Activated CD4-positive, alpha-beta T cell treated with anti-CD3 and anti-CD28 coated beads for 36 hours (primary cell): Measurements from ENCODE around the gene PDZD4. TPM values are rescaled to one million over a fixed set of nuclear protein-coding genes. Genes with fewer than 3 reads are reported as not detected.
A peak's percentile ranks its signal among the peaks of the same experiment; 100 is the strongest.
"Not testable (repeated sequence)": the region's sequence is repeated elsewhere in the genome, so short reads cannot be mapped to it uniquely, and the experiment has no call there.

Source experiments
- ATAC-seq: fragments of 200-7000 bp; cut with Tn5 transposase; one replicate; pipeline ENCODE4 v1.10.0; 2021; ENCODE audit warnings: mild to moderate bottlenecking, moderate library complexity
- CTCF ChIA-PET: fragments of 350-600 bp; sonication (Branson Sonifier 250); formaldehyde crosslinking; loops from one replicate; lab custom pipeline; 2021; ENCODE audit warnings: antibody characterized with exemption; lab: Charles Lee
- POLR2A ChIA-PET: fragments of 350-600 bp; sonication (Branson Sonifier 250); formaldehyde crosslinking; loops from one replicate; lab custom pipeline; 2021; ENCODE audit warnings: antibody characterized with exemption, inconsistent platforms; lab: Charles Lee
- DNase-seq: peaks from one replicate; pipeline ENCODE4 v3.0.0-alpha.2; 2020
- H3K27ac Mint-ChIP-seq: one replicate; pipeline ENCODE4 v1.8.0; 2021; ENCODE audit warnings: mixed read lengths
- H3K27me3 Mint-ChIP-seq: one replicate; pipeline ENCODE4 v1.8.0; 2021; ENCODE audit warnings: mixed read lengths
- H3K36me3 Mint-ChIP-seq: one replicate; pipeline ENCODE4 v1.8.0; 2021; ENCODE audit warnings: low read depth, mixed read lengths
- H3K4me1 Mint-ChIP-seq: one replicate; pipeline ENCODE4 v1.8.0; 2021; ENCODE audit warnings: mixed read lengths
- H3K4me3 Mint-ChIP-seq: one replicate; pipeline ENCODE4 v1.8.0; 2021; ENCODE audit warnings: mild to moderate bottlenecking, moderate library complexity, mixed read lengths
- H3K9me3 Mint-ChIP-seq: one replicate; pipeline ENCODE4 v1.8.0; 2021; ENCODE audit warnings: low read depth, mixed read lengths
- intact Hi-C, 2 experiments: fragments of 100-400 bp; cut with DNase I in 1 of 2; cut with micrococcal nuclease in 1 of 2; formaldehyde crosslinking; loops; one replicate each; pipeline versions ENCODE4 v1.14.2 to v1.15.1; 2022 to 2024; cut with DNase I, micrococcal nuclease
- total RNA-seq, 2 experiments: library from RNA; stranded (reverse); gene quantifications; one replicate each; pipeline ENCODE4 v1.2.3, GENCODE V29; 2021

Gene PDZD4
- total RNA-seq, 2 experiments from 2014 or later, result 2.4 to 4.3 TPM

GRCh38 chrX:153818064-153818463 is 12.3 kb downstream of the PDZD4 start:
- H3K4me3 Mint-ChIP-seq, DNase-seq, H3K36me3 Mint-ChIP-seq, H3K27me3 Mint-ChIP-seq, POLR2A ChIA-PET, H3K27ac Mint-ChIP-seq, H3K9me3 Mint-ChIP-seq, ATAC-seq: not testable (repeated sequence)
- intact Hi-C loops, result loop anchor here in 1 of 2 experiments (5.0 kb wide), 2 partner anchors 51 to 69 kb away; partner anchors contain the start of gene L1CAM
- CTCF ChIA-PET, result interaction anchor here (0.7 kb wide), 1 partner anchor 24 kb away, joined by 3 read pairs; the partner anchor contains the start of genes IDH3G and SSR4
- H3K4me1 Mint-ChIP-seq, result peaks cover 44% of the 10 kb centered on the region

- CTCF ChIA-PET, result interaction anchor here (0.7 kb wide), 1 partner anchor 50 kb away, joined by 3 read pairs; no protein-coding TSS in a partner anchor
- intact Hi-C loops, result loop anchor here in 1 of 2 experiments (5.0 kb wide), 2 partner anchors 50 to 70 kb away; partner anchors contain the start of gene L1CAM
- POLR2A ChIA-PET, result no interaction called here
- DNase-seq (peak; percentile 68), ATAC-seq (peak; percentile 61)
- no peak overlapping the region for H3K4me3 Mint-ChIP-seq
- peaks cover 37% of the 10 kb centered on the region for H3K4me1 Mint-ChIP-seq
- H3K27ac Mint-ChIP-seq, result no peak overlapping the region
- H3K9me3 Mint-ChIP-seq, result no peaks in the 10 kb centered on the region
- H3K27me3 Mint-ChIP-seq, result no peaks in the 10 kb centered on the region
- H3K36me3 Mint-ChIP-seq, result no peaks in the 10 kb centered on the region
These were observed 13.3 kb downstream of the PDZD4 start for GRCh38 chrX:153816831-153817690.

- Mint-ChIP-seq H3K36me3 (no peaks in the 10 kb centered on the region), H3K27me3 (no peaks in the 10 kb centered on the region), H3K4me1 (peaks cover 21% of the 10 kb centered on the region), H3K4me3 (no peak overlapping the region), H3K9me3 (no peaks in the 10 kb centered on the region), H3K27ac (no peak overlapping the region)
- ATAC-seq, result no peak
- intact Hi-C loops, result loop anchor here in 1 of 2 experiments (5.0 kb wide), 2 partner anchors 47 to 73 kb away; partner anchors contain the start of gene L1CAM
- no peak for DNase-seq
- ChIA-PET POLR2A (interaction anchor here (0.6 kb wide), 1 partner anchor 712 kb away, joined by 5 read pairs; no protein-coding TSS in a partner anchor), CTCF (interaction anchor here (0.7 kb wide), 1 partner anchor 165 kb away, joined by 3 read pairs; no protein-coding TSS in a partner anchor)
These were observed 15.6 kb downstream of the PDZD4 start for GRCh38 chrX:153814591-153815315.

GRCh38 chrX:153813161-153813560 is 17.2 kb downstream of the PDZD4 start:
- H3K4me3 Mint-ChIP-seq, result no peak overlapping the region
- no peaks in the 10 kb centered on the region for H3K9me3 Mint-ChIP-seq
- H3K27ac Mint-ChIP-seq, result no peak overlapping the region
- no peaks in the 10 kb centered on the region for H3K36me3 Mint-ChIP-seq
- ATAC-seq, result no peak
- peaks cover 21% of the 10 kb centered on the region for H3K4me1 Mint-ChIP-seq
- no peak for DNase-seq
- POLR2A ChIA-PET, result no interaction called here
- no peaks in the 10 kb centered on the region for H3K27me3 Mint-ChIP-seq
- intact Hi-C loops, result no loop called here
- CTCF ChIA-PET, result no interaction called here

- H3K4me3 Mint-ChIP-seq, result no peak overlapping the region
- DNase-seq (no peak), ATAC-seq (no peak)
- no peak overlapping the region for H3K27ac Mint-ChIP-seq
- ChIA-PET POLR2A (no interaction called here), CTCF (interaction anchor here (0.5 kb wide), 1 partner anchor 13 kb away, joined by 3 read pairs; no protein-coding TSS in a partner anchor)
- no peaks in the 10 kb centered on the region for H3K36me3 Mint-ChIP-seq
- no peaks in the 10 kb centered on the region for H3K27me3 Mint-ChIP-seq
- H3K4me1 Mint-ChIP-seq, result peaks cover 18% of the 10 kb centered on the region
- intact Hi-C loops, result no loop called here
- no peaks in the 10 kb centered on the region for H3K9me3 Mint-ChIP-seq
These were observed 18.1 kb downstream of the PDZD4 start for GRCh38 chrX:153812220-153812619.

- ChIA-PET POLR2A (no interaction called here), CTCF (no interaction called here)
- Mint-ChIP-seq H3K9me3 (no peaks in the 10 kb centered on the region), H3K4me1 (no peaks in the 10 kb centered on the region), H3K27ac (no peak overlapping the region), H3K27me3 (no peaks in the 10 kb centered on the region), H3K4me3 (no peak overlapping the region), H3K36me3 (no peaks in the 10 kb centered on the region)
- intact Hi-C loops, result no loop called here
- ATAC-seq, result no peak
- DNase-seq, result no peak
These were observed 22.4 kb downstream of the PDZD4 start for GRCh38 chrX:153807976-153808375.

- ATAC-seq, result no peak
- H3K4me1 Mint-ChIP-seq, result no peaks in the 10 kb centered on the region
- CTCF ChIA-PET, result no interaction called here
- H3K9me3 Mint-ChIP-seq, result no peaks in the 10 kb centered on the region
- H3K27ac Mint-ChIP-seq, result no peak overlapping the region
- POLR2A ChIA-PET, result no interaction called here
- H3K4me3 Mint-ChIP-seq, result no peak overlapping the region
- H3K36me3 Mint-ChIP-seq, result no peaks in the 10 kb centered on the region
- intact Hi-C loops, result no loop called here
- no peaks in the 10 kb centered on the region for H3K27me3 Mint-ChIP-seq
- no peak for DNase-seq
These were observed 23.3 kb downstream of the PDZD4 start for GRCh38 chrX:153806999-153807575.

GRCh38 chrX:153805436-153805835 is 24.9 kb downstream of the PDZD4 start:
- H3K27ac Mint-ChIP-seq, result no peak overlapping the region
- no peaks in the 10 kb centered on the region for H3K4me1 Mint-ChIP-seq
- no peaks in the 10 kb centered on the region for H3K36me3 Mint-ChIP-seq
- CTCF ChIA-PET, result no interaction called here
- ATAC-seq (no peak), DNase-seq (no peak)
- POLR2A ChIA-PET, result interaction anchor here (1.6 kb wide), 1 partner anchor 11 kb away, joined by 4 read pairs; the partner anchor contains the start of genes IDH3G and SSR4
- H3K27me3 Mint-ChIP-seq, result no peaks in the 10 kb centered on the region
- H3K4me3 Mint-ChIP-seq, result no peak overlapping the region
- no peaks in the 10 kb centered on the region for H3K9me3 Mint-ChIP-seq
- intact Hi-C loops, result no loop called here

- DNase-seq, result no peak
These were observed 25.7 kb downstream of the PDZD4 start for GRCh38 chrX:153804621-153805020.

GRCh38 chrX:153804100-153804595 is 26.2 kb downstream of the PDZD4 start:
- no peak for ATAC-seq
- Mint-ChIP-seq H3K36me3 (no peaks in the 10 kb centered on the region), H3K27ac (no peak overlapping the region), H3K27me3 (no peaks in the 10 kb centered on the region), H3K4me3 (no peak overlapping the region), H3K4me1 (no peaks in the 10 kb centered on the region), H3K9me3 (no peaks in the 10 kb centered on the region)
- ChIA-PET POLR2A (interaction anchor here (1.6 kb wide), 1 partner anchor 9 kb away, joined by 4 read pairs; the partner anchor contains the start of genes IDH3G and SSR4), CTCF (no interaction called here)
- intact Hi-C loops, result no loop called here
- DNase-seq, result no peak

More at GRCh38 chrX:153804621-153805020, 25.7 kb downstream of the PDZD4 start:
- ChIA-PET CTCF (no interaction called here), POLR2A (interaction anchor here (1.6 kb wide), 1 partner anchor 10 kb away, joined by 4 read pairs; the partner anchor contains the start of genes IDH3G and SSR4)
- intact Hi-C loops, result no loop called here
- Mint-ChIP-seq H3K27ac (no peak overlapping the region), H3K27me3 (no peaks in the 10 kb centered on the region), H3K9me3 (no peaks in the 10 kb centered on the region), H3K4me1 (no peaks in the 10 kb centered on the region), H3K4me3 (no peak overlapping the region), H3K36me3 (no peaks in the 10 kb centered on the region)
- no peak for ATAC-seq
